Astrocyte of the cerebellum (primary cell): Measurements from ENCODE around the gene CLASP1.
"Not testable (repeated sequence)": the region's sequence is repeated elsewhere in the genome, so short reads cannot be mapped to it uniquely, and the experiment has no call there.

Experiments
- DNase-seq: peaks from one replicate; pipeline ENCODE4 v3.0.0-alpha.2; 2011; ENCODE audit warnings: low read depth
- H3K4me3 ChIP-seq: 2 replicates; pipeline ENCODE4 v1.5.1; 2011; ENCODE audit warnings: mild to moderate bottlenecking, low read depth, low read length, moderate library complexity
- CTCF ChIP-seq: IDR thresholded peaks from 2 replicates; pipeline ENCODE4 v1.5.1; 2012; ENCODE audit warnings: low read length, low read depth, moderate library complexity, mild to moderate bottlenecking; ENCODE audit errors: missing control alignments
- in situ Hi-C: cut with HindIII; loops from 2 replicates; pipeline ENCODE4 v1.10.0; 2017; ENCODE audit warnings: low sequenced_read_pairs

Gene CLASP1

GRCh38 chr2:121446647-121447241, 202.5 kb downstream of the CLASP1 start:
- DNase-seq, result no peak
- H3K4me3 ChIP-seq, result no peak overlapping the region
- in situ Hi-C loops, result no loop called here
- TF ChIP-seq CTCF, result no peak

GRCh38 chr2:121442889-121443288, 206.4 kb downstream of the CLASP1 start:
- H3K4me3 ChIP-seq, result no peak overlapping the region
- no peak for DNase-seq
- in situ Hi-C loops, result no loop called here
- no peak for TF ChIP-seq CTCF

GRCh38 chr2:121438290-121438689, 211.0 kb downstream of the CLASP1 start:
- in situ Hi-C loops, H3K4me3 ChIP-seq, DNase-seq: not testable (repeated sequence)

GRCh38 chr2:121436918-121437317, 212.3 kb downstream of the CLASP1 start:
- H3K4me3 ChIP-seq, result no peak overlapping the region
- TF ChIP-seq CTCF, result no peak
- in situ Hi-C loops, result no loop called here
- no peak for DNase-seq

- H3K4me3 ChIP-seq, result no peak overlapping the region
- no peak for TF ChIP-seq CTCF
- in situ Hi-C loops, result no loop called here
- no peak for DNase-seq
Measured at GRCh38 chr2:121435790-121436189, 213.5 kb downstream of the CLASP1 start.

GRCh38 chr2:121431214-121431613, 218.0 kb downstream of the CLASP1 start:
- in situ Hi-C loops, result no loop called here
- no peak for DNase-seq

More at GRCh38 chr2:121431214-121431613, 218.0 kb downstream of the CLASP1 start:
- no peak for TF ChIP-seq CTCF
- no peak overlapping the region for H3K4me3 ChIP-seq
